HG02623 (cell line): ENCODE data around the gene AGPS.
"Not testable (repeated sequence)": the region's sequence is repeated elsewhere in the genome, so short reads cannot be mapped to it uniquely, and the experiment has no call there.

Experiments used
- ATAC-seq: cut with Tn5 transposase; IDR thresholded peaks from one replicate; pipeline ENCODE4 v1.9.1; 2021; ENCODE audit warnings: moderate library complexity; ENCODE audit not compliant: unreplicated experiment

Gene AGPS

GRCh38 chr2:177413703-177414102 is 21.1 kb downstream of the AGPS start:
- ATAC-seq = no peak

DNA sequence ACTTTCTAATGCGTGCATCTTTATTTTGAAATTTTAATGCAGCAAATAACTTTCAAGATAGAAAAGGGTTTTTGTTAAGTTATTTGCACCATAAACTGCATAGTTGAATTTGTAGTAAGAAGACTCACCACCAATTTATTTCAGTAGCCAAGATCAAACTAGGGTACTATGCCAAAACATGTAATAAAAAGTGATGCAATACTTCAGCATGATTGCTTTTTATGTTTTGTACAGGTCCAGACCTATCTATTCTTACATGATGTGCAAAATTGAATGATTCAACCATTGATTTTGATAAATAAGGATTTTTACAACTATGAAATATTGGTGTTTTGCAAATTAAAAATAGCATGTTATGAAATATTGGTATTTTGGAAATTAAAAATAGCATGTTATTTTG is 26.7 kb downstream of the AGPS start:
- no peak for ATAC-seq

- no peak for ATAC-seq
Measured at GRCh38 chr2:177422271-177422670, 29.7 kb downstream of the AGPS start.

DNA sequence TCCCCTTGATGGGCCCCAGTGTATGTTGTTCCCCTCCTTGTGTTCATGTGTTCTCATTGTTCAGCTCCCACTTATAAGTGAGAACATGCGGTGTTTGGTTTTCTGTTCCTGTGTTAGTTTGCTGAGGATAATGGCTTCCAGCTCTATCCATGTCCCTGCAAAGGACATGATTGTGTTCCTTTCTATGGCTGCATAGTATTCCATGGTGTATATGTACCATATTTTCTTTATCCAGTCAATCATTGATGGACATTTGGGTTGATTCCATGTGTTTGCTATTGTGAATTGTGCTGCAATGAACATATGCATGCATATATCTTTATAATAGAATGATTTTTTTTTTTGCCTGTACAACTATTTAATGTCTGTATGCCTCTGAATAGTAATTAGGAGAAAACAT is 31.5 kb downstream of the AGPS start:
- ATAC-seq = not testable (repeated sequence)

- ATAC-seq = not testable (repeated sequence)
Measured at GRCh38 chr2:177424620-177425019, 32.0 kb downstream of the AGPS start.

GRCh38 chr2:177427316-177427715 is 34.7 kb downstream of the AGPS start:
- ATAC-seq = no peak

DNA sequence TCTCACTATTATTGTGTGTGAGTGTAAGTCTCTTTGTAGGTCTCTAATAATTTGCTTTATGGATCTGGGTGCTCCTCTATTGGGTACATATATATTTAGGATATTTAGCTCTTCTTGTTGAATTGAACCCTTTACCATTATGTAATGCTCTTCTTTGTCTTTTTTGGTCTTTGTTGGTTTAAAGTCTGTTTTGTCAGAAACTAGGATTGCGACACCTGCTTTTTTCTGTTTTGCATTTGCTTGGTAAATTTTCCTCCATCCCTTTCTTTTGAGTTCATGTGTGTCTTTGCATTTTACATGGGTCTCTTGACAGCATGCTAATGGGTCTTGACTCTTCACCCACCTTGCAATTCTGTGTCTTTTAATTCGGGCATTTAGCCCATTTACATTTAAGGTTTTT is 35.4 kb downstream of the AGPS start:
- ATAC-seq = not testable (repeated sequence)

DNA sequence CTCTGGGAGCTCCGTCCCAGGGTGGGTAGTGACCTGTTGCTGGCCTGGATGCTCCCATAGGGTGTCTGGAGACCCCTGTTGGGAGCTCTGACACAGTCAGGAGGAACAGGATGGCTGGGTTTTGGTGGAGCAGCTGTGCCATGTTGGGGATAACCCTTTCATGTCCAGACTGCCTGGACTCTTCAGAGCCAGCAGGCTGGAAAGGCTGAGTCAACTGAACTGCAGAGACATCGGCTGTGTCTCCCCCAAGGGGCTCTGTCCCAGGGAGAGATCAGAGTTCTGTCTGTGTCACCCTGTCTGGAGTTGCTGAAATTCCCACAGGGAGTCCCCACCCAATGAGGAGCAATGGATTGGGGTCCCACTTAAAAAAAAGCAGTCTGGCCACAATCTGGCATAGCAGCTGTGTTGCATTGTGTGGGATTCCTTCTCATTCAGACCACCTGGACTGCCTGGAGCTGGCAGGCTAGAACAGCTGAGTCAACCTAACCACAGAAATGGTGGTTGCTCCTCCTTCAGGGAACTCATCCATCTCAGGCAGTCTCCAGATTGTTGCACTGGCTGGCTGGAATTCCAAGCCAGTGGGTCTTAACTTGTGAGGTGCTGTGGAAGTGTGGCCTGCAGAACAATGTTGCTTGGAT is 37.2 kb downstream of the AGPS start:
- ATAC-seq = no peak

GRCh38 chr2:177430411-177430810 is 37.8 kb downstream of the AGPS start:
- no peak for ATAC-seq

GRCh38 chr2:177431111-177431725 is 38.6 kb downstream of the AGPS start:
- ATAC-seq = not testable (repeated sequence)

- ATAC-seq = no peak
Measured at GRCh38 chr2:177432703-177433102, 40.1 kb downstream of the AGPS start.

DNA sequence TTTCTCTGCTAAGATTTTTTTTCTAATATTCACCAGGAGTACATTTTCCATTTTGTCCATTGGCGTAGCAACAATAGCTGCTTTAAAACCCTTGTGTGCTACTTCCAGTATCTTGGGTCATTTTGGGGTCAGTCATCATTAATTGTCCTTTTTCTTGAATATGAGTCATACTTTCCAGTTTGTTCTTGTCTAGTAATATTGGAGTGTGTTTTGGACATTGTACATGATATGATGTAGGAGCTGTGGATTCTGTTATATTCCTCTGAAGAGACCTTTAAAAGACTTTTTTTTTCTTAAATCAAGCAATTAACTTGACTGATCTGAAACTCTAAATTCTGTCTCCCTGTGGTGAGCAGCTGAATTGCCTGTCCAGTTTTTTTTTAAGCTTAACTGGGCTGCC is 40.8 kb downstream of the AGPS start:
- ATAC-seq = no peak

DNA sequence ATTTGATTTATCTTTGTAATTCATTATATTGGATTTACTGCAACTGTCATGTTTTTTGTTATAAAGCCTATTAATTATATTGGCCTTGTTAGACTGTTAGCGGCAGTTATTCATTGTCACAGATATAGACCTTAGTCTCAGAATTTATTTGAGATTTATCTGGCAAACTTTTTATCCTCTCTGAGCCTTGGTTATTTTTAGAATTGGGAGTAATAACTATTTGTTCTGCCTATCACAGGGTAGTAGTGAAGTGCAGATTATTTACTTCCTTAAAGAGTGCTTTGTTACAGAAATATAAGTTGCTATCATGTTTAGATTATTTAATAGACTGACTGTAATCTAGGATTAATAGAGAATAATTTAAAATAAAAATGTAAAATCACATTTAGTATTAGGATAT is 41.9 kb downstream of the AGPS start:
- no peak for ATAC-seq

DNA sequence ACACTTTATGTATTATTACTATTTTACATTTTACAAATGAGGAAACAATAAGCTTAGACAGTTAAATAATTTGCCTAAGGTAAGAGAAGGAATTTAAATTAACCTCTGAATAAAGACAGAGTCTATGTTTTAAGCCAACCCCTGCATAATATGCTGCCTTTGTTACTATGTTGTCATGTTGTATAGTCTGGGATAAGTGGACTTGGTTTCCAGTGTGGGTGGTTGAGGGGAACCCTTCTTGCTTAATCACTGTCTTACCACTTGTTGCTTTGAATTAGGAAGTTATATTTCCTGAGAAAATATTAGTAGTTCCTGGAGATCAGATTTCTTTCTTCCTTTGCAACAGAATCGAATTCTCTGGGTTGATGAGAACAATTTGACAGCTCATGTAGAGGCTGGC is 52.6 kb downstream of the AGPS start:
- ATAC-seq = no peak

- no peak for ATAC-seq
Measured at GRCh38 chr2:177448031-177448430, 55.5 kb downstream of the AGPS start.

DNA sequence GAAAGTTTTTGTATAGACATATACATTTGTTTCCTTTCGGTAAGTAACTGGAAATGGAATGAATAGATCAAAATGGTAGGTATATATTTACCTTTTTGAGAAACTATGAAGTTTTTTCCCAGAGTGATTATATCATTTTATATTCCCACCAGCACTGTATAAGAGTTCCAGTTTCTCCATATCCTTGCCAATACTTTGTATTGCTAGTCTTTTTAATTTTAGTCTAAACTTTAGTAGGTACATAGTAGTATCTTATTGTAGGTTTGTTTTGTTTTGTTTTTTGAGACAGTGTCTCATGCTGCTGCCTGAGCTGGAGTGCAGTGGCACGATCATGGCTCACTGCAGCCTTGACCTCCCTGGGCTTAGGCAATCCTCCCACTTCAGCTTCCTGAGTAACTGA is 56.6 kb downstream of the AGPS start:
- ATAC-seq = no peak

DNA sequence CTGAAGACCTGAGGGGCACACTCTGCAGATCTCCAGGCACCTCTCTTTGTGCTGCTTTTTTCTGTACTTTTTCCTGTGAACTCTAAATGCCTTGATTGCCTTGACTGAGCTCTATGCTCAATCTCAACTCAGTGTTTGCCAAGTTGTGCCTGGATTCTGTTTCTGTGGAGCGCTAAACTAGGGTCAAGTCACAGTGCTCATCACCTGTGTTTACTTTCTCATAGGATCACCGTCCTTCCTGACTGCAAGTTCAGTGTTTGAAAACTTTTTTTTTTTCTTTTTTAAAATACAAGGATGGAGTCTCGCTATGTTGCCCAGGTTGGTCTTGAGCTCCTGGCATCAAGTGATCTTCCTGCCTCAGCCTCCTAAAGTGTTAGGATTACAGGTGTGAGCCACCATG is 62.6 kb downstream of the AGPS start:
- ATAC-seq = no peak

- ATAC-seq = not testable (repeated sequence)
Measured at GRCh38 chr2:177459756-177460155, 67.2 kb downstream of the AGPS start.

- no peak for ATAC-seq
Measured at GRCh38 chr2:177460973-177461585, 68.5 kb downstream of the AGPS start.

GRCh38 chr2:177464549-177464948 is 72.0 kb downstream of the AGPS start:
- no peak for ATAC-seq

DNA sequence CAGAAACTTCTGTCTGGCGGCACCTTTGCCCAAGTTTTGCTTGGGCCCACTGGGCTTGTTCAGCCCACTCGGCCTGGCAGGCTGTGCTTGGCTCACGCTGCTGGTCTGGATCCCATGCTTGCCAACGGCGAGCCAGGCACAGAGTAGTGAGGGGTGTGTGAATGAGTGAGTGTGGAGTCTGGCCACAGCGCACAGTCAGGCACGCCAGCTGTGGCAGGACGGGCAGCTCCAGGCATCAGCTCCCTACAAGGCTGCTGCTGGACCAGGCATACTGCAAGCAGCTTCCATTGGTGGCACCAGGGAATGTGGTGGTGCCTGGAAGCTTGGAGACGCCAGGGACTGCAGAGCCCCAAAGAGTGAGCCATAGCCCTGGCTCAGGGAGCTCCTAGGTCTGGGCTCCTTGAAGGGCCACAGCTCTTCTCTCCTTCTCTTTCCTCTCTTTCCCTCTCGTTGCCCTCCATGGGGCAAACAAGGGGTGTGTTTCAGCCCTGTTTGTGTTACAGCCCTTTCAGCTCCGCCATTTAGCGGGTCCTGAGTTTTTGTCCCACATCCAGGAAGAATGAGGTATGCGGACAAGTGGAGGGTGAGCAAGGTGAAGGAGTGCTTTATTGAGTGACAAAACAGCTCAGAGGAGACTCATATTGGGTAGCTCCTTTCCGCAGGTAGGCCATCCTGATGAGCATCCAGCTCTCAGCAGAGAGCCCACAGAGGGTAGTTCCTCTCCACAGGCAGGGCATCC is 73.0 kb downstream of the AGPS start:
- ATAC-seq = no peak
